ENCODE data around the gene GPR107. TPM values are rescaled to one million over a fixed set of nuclear protein-coding genes. Genes with fewer than 3 reads are reported as not detected.

The GPR107 gene
- total RNA-seq, 1 donor from 2014 or later, result 19.8 TPM

GRCh38 chr9:130149031-130149430 lies 95.3 kb downstream of the GPR107 start:
- Histone ChIP-seq H3K36me3 (ENCODE audit: control insufficient read depth in 3 of 3, insufficient read depth in 3 of 3, low read length in 3 of 3) (no peaks in the 10 kb centered on the region), H3K4me3 (ENCODE audit: low read length in 3 of 3) (no peak overlapping the region), H3K4me1 (ENCODE audit: control insufficient read depth in 3 of 3, insufficient read depth in 3 of 3, low read length in 3 of 3) (peaks cover 5 to 11% (median 9%) of the 10 kb centered on the region in 3 donors), H3K9me3 (ENCODE audit: control insufficient read depth in 3 of 3, low read length in 3 of 3) (no peaks in the 10 kb centered on the region), H3K9ac (ENCODE audit: low read depth in 1 of 3, low read length in 3 of 3) (no peak overlapping the region), H3K27me3 (ENCODE audit: control insufficient read depth in 3 of 3, insufficient read depth in 3 of 3, low read length in 3 of 3) (peaks cover 2 to 7% (median 4%) of the 10 kb centered on the region in 3 donors), H3K27ac (ENCODE audit: low read depth, low read length) (no peak overlapping the region)

- no peaks in the 10 kb centered on the region for H3K9me3 ChIP-seq (ENCODE audit: control insufficient read depth in 3 of 3, low read length in 3 of 3)
These were observed 96.1 kb downstream of the GPR107 start for GRCh38 chr9:130149654-130150286.

GRCh38 chr9:130150779-130151382 lies 97.2 kb downstream of the GPR107 start:
- H3K36me3 ChIP-seq (ENCODE audit: control insufficient read depth in 3 of 3, insufficient read depth in 3 of 3, low read length in 3 of 3), result no peaks in the 10 kb centered on the region

More at GRCh38 chr9:130149654-130150286, 96.1 kb downstream of the GPR107 start:
- no peak overlapping the region for H3K27ac ChIP-seq (ENCODE audit: low read depth, low read length)
- H3K27me3 ChIP-seq (ENCODE audit: control insufficient read depth in 3 of 3, insufficient read depth in 3 of 3, low read length in 3 of 3), result peaks cover under 1 to 6% (median 2%) of the 10 kb centered on the region in 3 donors
- peaks cover 1 to 4% (median 4%) of the 10 kb centered on the region in 3 donors for H3K4me1 ChIP-seq (ENCODE audit: control insufficient read depth in 3 of 3, insufficient read depth in 3 of 3, low read length in 3 of 3)
- no peak overlapping the region for H3K4me3 ChIP-seq (ENCODE audit: low read length in 3 of 3)
- H3K36me3 ChIP-seq (ENCODE audit: control insufficient read depth in 3 of 3, insufficient read depth in 3 of 3, low read length in 3 of 3), result no peaks in the 10 kb centered on the region
- no peak overlapping the region for H3K9ac ChIP-seq (ENCODE audit: low read depth in 1 of 3, low read length in 3 of 3)

DNA sequence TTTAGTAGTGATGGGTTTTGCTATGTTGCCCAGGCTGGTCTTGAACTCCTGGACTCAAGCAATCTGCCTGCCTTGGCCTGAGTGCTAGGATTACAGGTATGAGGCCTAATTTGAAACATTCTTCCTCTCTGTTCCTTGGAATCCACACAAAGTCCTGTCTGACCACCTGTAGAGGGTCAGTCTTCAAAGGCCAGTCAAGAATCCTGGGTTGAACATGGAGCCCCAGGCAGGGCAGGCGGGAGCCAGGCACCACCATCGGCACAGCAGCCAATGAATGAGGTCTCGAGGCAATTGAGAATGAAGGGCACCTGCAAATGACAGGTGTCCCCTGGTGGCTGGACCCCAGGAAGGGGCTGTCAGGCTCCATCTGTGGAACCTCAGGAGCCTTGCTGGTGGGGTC lies 101.1 kb downstream of the GPR107 start:
- no peaks in the 10 kb centered on the region for H3K4me1 ChIP-seq (ENCODE audit: control insufficient read depth in 3 of 3, insufficient read depth in 3 of 3, low read length in 3 of 3)
- peaks cover 0 to 2% (median under 1%) of the 10 kb centered on the region in 3 donors for H3K27me3 ChIP-seq (ENCODE audit: control insufficient read depth in 3 of 3, insufficient read depth in 3 of 3, low read length in 3 of 3)
- no peak overlapping the region for H3K4me3 ChIP-seq (ENCODE audit: low read length in 3 of 3)

More at GRCh38 chr9:130150779-130151382, 97.2 kb downstream of the GPR107 start:
- Histone ChIP-seq H3K27ac (ENCODE audit: low read depth, low read length) (no peak overlapping the region), H3K9me3 (ENCODE audit: control insufficient read depth in 3 of 3, low read length in 3 of 3) (no peaks in the 10 kb centered on the region), H3K4me3 (ENCODE audit: low read length in 3 of 3) (no peak overlapping the region), H3K27me3 (ENCODE audit: control insufficient read depth in 3 of 3, insufficient read depth in 3 of 3, low read length in 3 of 3) (peaks cover 0 to 2% (median 0%) of the 10 kb centered on the region in 3 donors), H3K4me1 (ENCODE audit: control insufficient read depth in 3 of 3, insufficient read depth in 3 of 3, low read length in 3 of 3) (no peaks in the 10 kb centered on the region), H3K9ac (ENCODE audit: low read depth in 1 of 3, low read length in 3 of 3) (no peak overlapping the region)

GRCh38 chr9:130155647-130156046 lies 101.9 kb downstream of the GPR107 start:
- no peak overlapping the region for H3K27ac ChIP-seq (ENCODE audit: low read depth, low read length)
- H3K4me3 ChIP-seq (ENCODE audit: low read length in 3 of 3), result no peak overlapping the region
- no peak overlapping the region for H3K9ac ChIP-seq (ENCODE audit: low read depth in 1 of 3, low read length in 3 of 3)
- no peaks in the 10 kb centered on the region for H3K36me3 ChIP-seq (ENCODE audit: control insufficient read depth in 3 of 3, insufficient read depth in 3 of 3, low read length in 3 of 3)
- H3K27me3 ChIP-seq (ENCODE audit: control insufficient read depth in 3 of 3, insufficient read depth in 3 of 3, low read length in 3 of 3), result peaks cover 0 to 5% (median 2%) of the 10 kb centered on the region in 3 donors
- H3K9me3 ChIP-seq (ENCODE audit: control insufficient read depth in 3 of 3, low read length in 3 of 3), result no peaks in the 10 kb centered on the region
- no peaks in the 10 kb centered on the region for H3K4me1 ChIP-seq (ENCODE audit: control insufficient read depth in 3 of 3, insufficient read depth in 3 of 3, low read length in 3 of 3)

More for the DNA sequence above, 101.1 kb downstream of the GPR107 start:
- no peak overlapping the region for H3K9ac ChIP-seq (ENCODE audit: low read depth in 1 of 3, low read length in 3 of 3)
- H3K9me3 ChIP-seq (ENCODE audit: control insufficient read depth in 3 of 3, low read length in 3 of 3), result no peaks in the 10 kb centered on the region
- H3K27ac ChIP-seq (ENCODE audit: low read depth, low read length), result no peak overlapping the region
- no peaks in the 10 kb centered on the region for H3K36me3 ChIP-seq (ENCODE audit: control insufficient read depth in 3 of 3, insufficient read depth in 3 of 3, low read length in 3 of 3)

- Histone ChIP-seq H3K36me3 (ENCODE audit: control insufficient read depth in 3 of 3, insufficient read depth in 3 of 3, low read length in 3 of 3) (no peaks in the 10 kb centered on the region), H3K9me3 (ENCODE audit: control insufficient read depth in 3 of 3, low read length in 3 of 3) (no peaks in the 10 kb centered on the region), H3K27me3 (ENCODE audit: control insufficient read depth in 3 of 3, insufficient read depth in 3 of 3, low read length in 3 of 3) (peaks cover 0 to 5% (median 2%) of the 10 kb centered on the region in 3 donors), H3K4me1 (ENCODE audit: control insufficient read depth in 3 of 3, insufficient read depth in 3 of 3, low read length in 3 of 3) (no peaks in the 10 kb centered on the region), H3K9ac (ENCODE audit: low read depth in 1 of 3, low read length in 3 of 3) (no peak overlapping the region), H3K4me3 (ENCODE audit: low read length in 3 of 3) (no peak overlapping the region), H3K27ac (ENCODE audit: low read depth, low read length) (no peak overlapping the region)
These were observed 103.0 kb downstream of the GPR107 start for GRCh38 chr9:130156672-130157071.

GRCh38 chr9:130157079-130157478 lies 103.4 kb downstream of the GPR107 start:
- Histone ChIP-seq H3K27ac (ENCODE audit: low read depth, low read length) (no peak overlapping the region), H3K9ac (ENCODE audit: low read depth in 1 of 3, low read length in 3 of 3) (no peak overlapping the region), H3K27me3 (ENCODE audit: control insufficient read depth in 3 of 3, insufficient read depth in 3 of 3, low read length in 3 of 3) (peaks cover 0 to 5% (median 2%) of the 10 kb centered on the region in 3 donors), H3K9me3 (ENCODE audit: control insufficient read depth in 3 of 3, low read length in 3 of 3) (no peaks in the 10 kb centered on the region), H3K4me1 (ENCODE audit: control insufficient read depth in 3 of 3, insufficient read depth in 3 of 3, low read length in 3 of 3) (no peaks in the 10 kb centered on the region), H3K4me3 (ENCODE audit: low read length in 3 of 3) (no peak overlapping the region), H3K36me3 (ENCODE audit: control insufficient read depth in 3 of 3, insufficient read depth in 3 of 3, low read length in 3 of 3) (no peaks in the 10 kb centered on the region)

- no peak overlapping the region for H3K27ac ChIP-seq (ENCODE audit: low read depth, low read length)
- no peak overlapping the region for H3K4me3 ChIP-seq (ENCODE audit: low read length in 3 of 3)
- no peaks in the 10 kb centered on the region for H3K36me3 ChIP-seq (ENCODE audit: control insufficient read depth in 3 of 3, insufficient read depth in 3 of 3, low read length in 3 of 3)
- no peaks in the 10 kb centered on the region for H3K9me3 ChIP-seq (ENCODE audit: control insufficient read depth in 3 of 3, low read length in 3 of 3)
- no peak overlapping the region for H3K9ac ChIP-seq (ENCODE audit: low read depth in 1 of 3, low read length in 3 of 3)
- H3K4me1 ChIP-seq (ENCODE audit: control insufficient read depth in 3 of 3, insufficient read depth in 3 of 3, low read length in 3 of 3), result no peaks in the 10 kb centered on the region
- H3K27me3 ChIP-seq (ENCODE audit: control insufficient read depth in 3 of 3, insufficient read depth in 3 of 3, low read length in 3 of 3), result peaks cover 0 to 5% (median 2%) of the 10 kb centered on the region in 3 donors
These were observed 104.3 kb downstream of the GPR107 start for GRCh38 chr9:130158001-130158400.

GRCh38 chr9:130159057-130159456 lies 105.4 kb downstream of the GPR107 start:
- H3K9ac ChIP-seq (ENCODE audit: low read depth in 1 of 3, low read length in 3 of 3), result no peak overlapping the region

DNA sequence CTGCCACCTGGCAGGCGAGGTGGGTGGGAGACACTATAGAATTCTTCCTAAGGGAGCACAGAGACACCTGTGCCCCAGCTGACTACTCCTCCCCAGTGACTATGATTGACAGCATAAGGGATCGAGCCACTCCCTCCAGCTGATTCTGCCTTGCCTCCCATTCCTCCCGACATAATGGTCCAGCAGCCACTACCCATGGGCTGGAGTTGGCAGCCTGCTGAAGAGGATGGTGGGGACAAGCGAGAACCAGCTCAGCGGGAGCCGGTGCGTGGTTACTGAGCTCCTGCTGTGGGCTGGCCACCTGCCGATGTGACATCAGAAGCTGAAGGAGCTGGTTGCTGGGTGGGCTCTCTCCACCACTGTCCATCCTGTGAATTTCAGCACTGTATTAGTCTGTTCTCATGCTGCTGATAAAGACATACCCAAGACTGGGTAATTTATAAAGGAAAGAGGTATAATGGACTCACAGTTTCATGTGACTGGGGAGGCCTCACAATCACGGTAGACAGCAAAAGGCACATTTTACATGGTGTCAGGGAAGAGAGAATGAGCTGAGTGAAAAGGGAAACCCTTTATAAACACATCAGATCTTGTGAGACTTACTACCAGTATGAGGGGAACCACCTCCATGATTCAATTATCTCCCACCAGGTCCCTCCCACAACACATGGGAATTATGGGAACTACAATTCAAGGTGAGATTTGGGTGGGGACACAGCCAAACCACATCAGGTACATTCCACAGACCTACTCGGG lies 106.4 kb downstream of the GPR107 start:
- Histone ChIP-seq H3K27me3 (ENCODE audit: control insufficient read depth in 3 of 3, insufficient read depth in 3 of 3, low read length in 3 of 3) (peaks cover 0 to 5% (median 2%) of the 10 kb centered on the region in 3 donors), H3K9me3 (ENCODE audit: control insufficient read depth in 3 of 3, low read length in 3 of 3) (no peaks in the 10 kb centered on the region), H3K27ac (ENCODE audit: low read depth, low read length) (no peak overlapping the region), H3K36me3 (ENCODE audit: control insufficient read depth in 3 of 3, insufficient read depth in 3 of 3, low read length in 3 of 3) (no peaks in the 10 kb centered on the region), H3K9ac (ENCODE audit: low read depth in 1 of 3, low read length in 3 of 3) (no peak overlapping the region), H3K4me1 (ENCODE audit: control insufficient read depth in 3 of 3, insufficient read depth in 3 of 3, low read length in 3 of 3) (no peaks in the 10 kb centered on the region), H3K4me3 (ENCODE audit: low read length in 3 of 3) (no peak overlapping the region)

More at GRCh38 chr9:130159057-130159456, 105.4 kb downstream of the GPR107 start:
- no peak overlapping the region for H3K27ac ChIP-seq (ENCODE audit: low read depth, low read length)
- no peaks in the 10 kb centered on the region for H3K9me3 ChIP-seq (ENCODE audit: control insufficient read depth in 3 of 3, low read length in 3 of 3)
- H3K27me3 ChIP-seq (ENCODE audit: control insufficient read depth in 3 of 3, insufficient read depth in 3 of 3, low read length in 3 of 3), result peaks cover 0 to 5% (median 2%) of the 10 kb centered on the region in 3 donors
- H3K4me1 ChIP-seq (ENCODE audit: control insufficient read depth in 3 of 3, insufficient read depth in 3 of 3, low read length in 3 of 3), result no peaks in the 10 kb centered on the region
- no peaks in the 10 kb centered on the region for H3K36me3 ChIP-seq (ENCODE audit: control insufficient read depth in 3 of 3, insufficient read depth in 3 of 3, low read length in 3 of 3)
- H3K4me3 ChIP-seq (ENCODE audit: low read length in 3 of 3), result no peak overlapping the region
